ENCODE data around the gene UBL4B. TPM values are rescaled to one million over a fixed set of nuclear protein-coding genes. Genes with fewer than 3 reads are reported as not detected.

The UBL4B gene
- total and polyA plus RNA-seq, 9 of the 15 experiments (the other 6 are each of a cell fraction or from before 2014, with no cell fraction given), result not detected

- no peaks in the 10 kb centered on the region for H3K9me3 ChIP-seq (replicated peaks; ENCODE audit: control insufficient read depth, insufficient read depth, low read depth, low read length)
- CTCF ChIA-PET (ENCODE audit: low intra/inter-chr PET ratio), result no interaction called here
- in situ Hi-C loops (cut with MboI), result no loop called here
- H2AFZ ChIP-seq (ENCODE audit: low read depth, low read length), result no peak overlapping the region
- DNase-seq (ENCODE audit: extremely low read depth in 1 of 4, low spot score in 3 of 4) (no peak), ATAC-seq (no peak), FAIRE-seq (no peak)
- no peaks in the 10 kb centered on the region for H3K79me2 ChIP-seq (ENCODE audit: control insufficient read depth, insufficient read depth, low read length)
- H3K9me1 ChIP-seq (ENCODE audit: control insufficient read depth, insufficient read depth, low read length), result no peaks in the 10 kb centered on the region
- intact Hi-C loops (cut with micrococcal nuclease), result no loop called here
- no peak overlapping the region for H3K4me2 ChIP-seq (ENCODE audit: insufficient read depth, low read length)
- no peak overlapping the region for H3K9ac ChIP-seq (ENCODE audit: insufficient read depth in 1 of 2, low read depth in 2 of 2, low read length in 2 of 2)
- H4K20me1 ChIP-seq (replicated peaks; ENCODE audit: control insufficient read depth, insufficient read depth, low read length), result peaks cover 8% of the 10 kb centered on the region; the same call in 1 of the 2 replicates
- H3K27me3 ChIP-seq (ENCODE audit: control insufficient read depth in 2 of 2, insufficient read depth in 2 of 2, low read length in 2 of 2), result peaks cover 8 to 29% of the 10 kb centered on the region in 2 experiments; a peak in 4 of 5 replicates
- H3K4me1 ChIP-seq (replicated peaks in 1 of 2; ENCODE audit: control insufficient read depth in 2 of 2, insufficient read depth in 2 of 2, low read length in 2 of 2), result peaks cover 0 to 8% of the 10 kb centered on the region in 2 experiments; a peak in 1 of 5 replicates
- TF ChIP-seq HMBOX1 (IDR thresholded peaks at IDR 0.05) (no peak), ADNP (tag; IDR thresholded peaks at IDR 0.05) (no peak), POLR2G (IDR thresholded peaks at IDR 0.05; ENCODE audit: low read depth, low read length) (0 out of 2 replicates have a peak, but pooled peaks have one; percentile 8), IFI16 (CRISPR knock-in tag; IDR thresholded peaks at IDR 0.05) (no peak)
- POLR2A ChIA-PET, result interaction anchor here (0.6 kb wide), 1 partner anchor 671 kb away, joined by 3 read pairs; no protein-coding TSS in a partner anchor
- no TSS peak for BruUV-seq (replicated peaks)
- H3K27ac ChIP-seq (ENCODE audit: extremely low read depth, low read depth, low read length), result no peak overlapping the region
- 61% methylated on average over 43 of the region's 68 CpGs for WGBS (ENCODE audit: insufficient coverage, low coverage, missing lambda C conversion rate)
- H3K4me3 ChIP-seq, result no peak overlapping the region
- H3K36me3 ChIP-seq (ENCODE audit: control insufficient read depth, insufficient read depth, low read length), result no peaks in the 10 kb centered on the region
These were observed 43.4 kb upstream of the UBL4B start for GRCh38 chr1:110068646-110069403.
